Measurements from ENCODE around the gene RDX.

RDX gene

DNA sequence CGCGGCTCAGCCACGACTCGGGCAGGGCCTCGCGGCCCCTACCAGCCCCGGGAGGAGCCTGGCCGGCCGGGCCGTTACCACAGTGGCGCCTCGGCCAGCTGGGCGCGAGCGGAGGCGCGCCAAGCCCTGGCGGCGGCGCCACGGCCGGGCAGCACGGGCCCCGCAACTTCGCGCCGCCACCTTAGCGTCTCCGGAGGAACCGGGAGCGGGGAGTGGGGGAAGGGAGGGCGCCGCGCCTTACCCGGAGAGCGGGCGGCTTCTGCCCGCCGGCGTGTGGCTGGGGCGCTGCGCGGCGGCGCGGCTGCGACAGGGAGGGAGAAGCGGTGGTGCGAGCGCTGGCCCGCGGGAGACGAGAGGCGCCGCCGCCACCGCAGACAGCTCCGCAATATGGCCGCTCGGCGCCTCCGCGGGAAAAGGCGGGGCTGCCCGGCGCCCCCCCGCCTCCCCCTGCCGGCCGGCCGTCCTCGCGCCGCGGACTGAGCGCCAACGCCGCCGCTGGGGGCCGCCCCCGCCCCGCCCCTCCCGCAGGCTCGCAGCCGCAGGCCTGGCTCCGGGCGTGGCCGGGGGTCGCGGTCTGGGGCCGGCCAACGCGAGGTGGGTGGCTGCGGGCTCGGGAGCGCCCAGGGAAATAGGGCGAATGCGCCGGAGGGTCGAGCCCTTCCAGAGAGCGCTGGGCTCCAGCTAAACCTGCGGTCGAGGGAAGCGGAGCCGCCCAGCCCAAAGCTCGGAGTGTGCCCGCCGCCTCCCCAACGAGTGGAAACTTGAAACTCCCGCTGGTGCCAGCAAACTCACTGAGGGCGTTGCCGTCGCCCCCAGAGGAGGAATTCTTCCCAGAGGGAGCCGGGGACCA lies at the start of gene RDX:
TSS of gene RDX (minus strand) at position 389 of the 850 bp plus-strand sequence. CDS start 16,922 bp downstream, outside the sequence.
- TF ChIP-seq, protein P1, sequence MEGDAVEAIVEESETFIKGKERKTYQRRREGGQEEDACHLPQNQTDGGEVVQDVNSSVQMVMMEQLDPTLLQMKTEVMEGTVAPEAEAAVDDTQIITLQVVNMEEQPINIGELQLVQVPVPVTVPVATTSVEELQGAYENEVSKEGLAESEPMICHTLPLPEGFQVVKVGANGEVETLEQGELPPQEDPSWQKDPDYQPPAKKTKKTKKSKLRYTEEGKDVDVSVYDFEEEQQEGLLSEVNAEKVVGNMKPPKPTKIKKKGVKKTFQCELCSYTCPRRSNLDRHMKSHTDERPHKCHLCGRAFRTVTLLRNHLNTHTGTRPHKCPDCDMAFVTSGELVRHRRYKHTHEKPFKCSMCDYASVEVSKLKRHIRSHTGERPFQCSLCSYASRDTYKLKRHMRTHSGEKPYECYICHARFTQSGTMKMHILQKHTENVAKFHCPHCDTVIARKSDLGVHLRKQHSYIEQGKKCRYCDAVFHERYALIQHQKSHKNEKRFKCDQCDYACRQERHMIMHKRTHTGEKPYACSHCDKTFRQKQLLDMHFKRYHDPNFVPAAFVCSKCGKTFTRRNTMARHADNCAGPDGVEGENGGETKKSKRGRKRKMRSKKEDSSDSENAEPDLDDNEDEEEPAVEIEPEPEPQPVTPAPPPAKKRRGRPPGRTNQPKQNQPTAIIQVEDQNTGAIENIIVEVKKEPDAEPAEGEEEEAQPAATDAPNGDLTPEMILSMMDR (IDR thresholded peaks at IDR 0.05; ENCODE audit: low read depth, low read length): no peak

DNA sequence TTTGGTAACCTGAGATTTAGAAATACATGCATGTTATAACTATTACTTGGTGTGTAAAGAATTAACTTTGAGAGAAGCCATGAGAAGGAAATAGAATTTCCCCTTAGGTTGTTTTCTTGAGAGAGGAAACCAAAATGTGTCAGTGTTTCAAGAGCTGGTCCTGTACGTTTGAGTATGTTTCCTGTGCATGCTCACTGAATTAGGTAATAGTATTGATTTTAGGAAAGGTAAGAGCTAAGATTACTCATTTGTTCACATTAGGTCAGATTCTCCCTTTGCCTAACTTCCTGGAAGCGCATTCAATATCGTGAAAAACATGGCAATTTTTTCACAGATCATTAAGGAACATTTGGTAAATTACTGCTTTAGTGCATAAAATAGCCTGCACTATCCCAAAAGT lies 49.3 kb upstream of the RDX start:
- H3K4me3 ChIP-seq (ENCODE audit: low read depth, low read length): no peak overlapping the region
- TF ChIP-seq, protein P1 (IDR thresholded peaks at IDR 0.05; ENCODE audit: low read depth, low read length): no peak

More for the DNA sequence above, at the start of gene RDX:
- H3K4me3 ChIP-seq (ENCODE audit: low read depth, low read length): peak within 1 kb of the TSS; percentile 89

GRCh38 chr11:110340436-110340835 lies 44.0 kb upstream of the RDX start:
- no peak overlapping the region for H3K4me3 ChIP-seq (ENCODE audit: low read depth, low read length)
- TF ChIP-seq, protein P1 (IDR thresholded peaks at IDR 0.05; ENCODE audit: low read depth, low read length): no peak

GRCh38 chr11:110339456-110340250 lies 43.2 kb upstream of the RDX start:
- TF ChIP-seq, protein P1 (IDR thresholded peaks at IDR 0.05; ENCODE audit: low read depth, low read length): no peak
- H3K4me3 ChIP-seq (ENCODE audit: low read depth, low read length): no peak overlapping the region

- no peak overlapping the region for H3K4me3 ChIP-seq (ENCODE audit: low read depth, low read length)
- TF ChIP-seq, protein P1 (IDR thresholded peaks at IDR 0.05; ENCODE audit: low read depth, low read length): no peak
Observed at GRCh38 chr11:110338684-110339083, 42.3 kb upstream of the RDX start.

DNA sequence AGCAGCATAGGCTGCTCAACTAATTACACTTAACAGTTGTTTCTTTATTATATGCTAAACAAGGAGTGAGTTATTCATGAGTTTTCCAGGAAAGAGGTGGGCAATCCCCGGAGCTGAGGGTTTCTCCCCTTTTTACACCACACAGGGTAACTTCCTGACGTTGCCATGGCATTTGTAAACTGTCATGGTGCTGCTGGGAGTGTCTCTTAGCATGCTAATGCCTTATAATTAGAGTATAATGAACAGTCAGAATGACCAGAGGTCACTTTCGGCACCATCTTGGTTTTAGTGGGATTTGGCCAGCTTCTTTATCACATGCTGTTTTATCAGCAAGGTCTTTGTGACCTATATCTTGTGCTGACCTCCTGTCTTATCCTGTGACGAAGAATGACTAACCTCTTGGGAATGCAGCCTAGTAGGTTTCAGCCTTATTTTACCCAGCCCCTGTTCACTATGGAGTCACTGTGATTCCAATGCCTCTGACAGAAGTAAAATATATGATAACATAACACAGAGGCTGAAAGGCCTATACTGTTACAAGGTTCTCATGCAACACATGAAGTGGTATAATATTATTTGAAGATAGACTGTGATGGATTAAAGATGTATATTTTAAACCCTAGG lies 41.3 kb upstream of the RDX start:
- TF ChIP-seq, protein P1 (IDR thresholded peaks at IDR 0.05; ENCODE audit: low read depth, low read length): no peak
- no peak overlapping the region for H3K4me3 ChIP-seq (ENCODE audit: low read depth, low read length)
